Panc1 (cell line): ENCODE results near the gene RPSA.

ENCODE experiments used
- POLR2AphosphoS5 ChIP-seq: IDR thresholded peaks from 2 replicates; pipeline ENCODE4 v1.6.1; 2012; ENCODE audit warnings: mild to moderate bottlenecking, low read depth, low read length, moderate library complexity
- TF ChIP-seq, protein P1 (sequence below): fragments of 450-650 bp; IDR thresholded peaks from 2 replicates; pipeline ENCODE4 v1.5.1; 2017; ENCODE audit warnings: mild to moderate bottlenecking

DNA sequence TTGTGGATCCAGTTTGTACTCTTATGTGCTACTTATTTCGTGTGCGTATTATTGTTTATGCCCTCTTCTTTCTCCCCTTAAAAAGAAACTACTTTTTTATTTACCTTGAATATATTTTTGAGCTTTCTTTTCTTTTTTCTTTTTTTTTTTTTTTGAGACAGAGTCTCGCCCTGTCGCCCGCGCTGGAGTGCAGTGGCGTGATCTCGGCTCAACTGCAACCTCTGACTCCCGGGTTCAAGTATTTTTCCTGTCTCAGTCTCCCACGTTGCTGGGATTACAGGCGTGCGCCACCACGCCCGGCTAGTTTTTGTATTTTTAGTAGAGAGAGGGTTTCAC, 21.9 kb upstream of the RPSA start:
- TF ChIP-seq, protein P1, sequence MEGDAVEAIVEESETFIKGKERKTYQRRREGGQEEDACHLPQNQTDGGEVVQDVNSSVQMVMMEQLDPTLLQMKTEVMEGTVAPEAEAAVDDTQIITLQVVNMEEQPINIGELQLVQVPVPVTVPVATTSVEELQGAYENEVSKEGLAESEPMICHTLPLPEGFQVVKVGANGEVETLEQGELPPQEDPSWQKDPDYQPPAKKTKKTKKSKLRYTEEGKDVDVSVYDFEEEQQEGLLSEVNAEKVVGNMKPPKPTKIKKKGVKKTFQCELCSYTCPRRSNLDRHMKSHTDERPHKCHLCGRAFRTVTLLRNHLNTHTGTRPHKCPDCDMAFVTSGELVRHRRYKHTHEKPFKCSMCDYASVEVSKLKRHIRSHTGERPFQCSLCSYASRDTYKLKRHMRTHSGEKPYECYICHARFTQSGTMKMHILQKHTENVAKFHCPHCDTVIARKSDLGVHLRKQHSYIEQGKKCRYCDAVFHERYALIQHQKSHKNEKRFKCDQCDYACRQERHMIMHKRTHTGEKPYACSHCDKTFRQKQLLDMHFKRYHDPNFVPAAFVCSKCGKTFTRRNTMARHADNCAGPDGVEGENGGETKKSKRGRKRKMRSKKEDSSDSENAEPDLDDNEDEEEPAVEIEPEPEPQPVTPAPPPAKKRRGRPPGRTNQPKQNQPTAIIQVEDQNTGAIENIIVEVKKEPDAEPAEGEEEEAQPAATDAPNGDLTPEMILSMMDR = no peak
- TF ChIP-seq POLR2AphosphoS5 = no peak
